Endothelial cell of hepatic sinusoid (primary cell): ENCODE data around the gene SYTL3.

Experiments used
- in situ Hi-C: cut with HindIII; loops from 2 replicates; pipeline ENCODE4 v1.10.0; 2017; ENCODE audit warnings: low sequenced_read_pairs

The SYTL3 gene

DNA sequence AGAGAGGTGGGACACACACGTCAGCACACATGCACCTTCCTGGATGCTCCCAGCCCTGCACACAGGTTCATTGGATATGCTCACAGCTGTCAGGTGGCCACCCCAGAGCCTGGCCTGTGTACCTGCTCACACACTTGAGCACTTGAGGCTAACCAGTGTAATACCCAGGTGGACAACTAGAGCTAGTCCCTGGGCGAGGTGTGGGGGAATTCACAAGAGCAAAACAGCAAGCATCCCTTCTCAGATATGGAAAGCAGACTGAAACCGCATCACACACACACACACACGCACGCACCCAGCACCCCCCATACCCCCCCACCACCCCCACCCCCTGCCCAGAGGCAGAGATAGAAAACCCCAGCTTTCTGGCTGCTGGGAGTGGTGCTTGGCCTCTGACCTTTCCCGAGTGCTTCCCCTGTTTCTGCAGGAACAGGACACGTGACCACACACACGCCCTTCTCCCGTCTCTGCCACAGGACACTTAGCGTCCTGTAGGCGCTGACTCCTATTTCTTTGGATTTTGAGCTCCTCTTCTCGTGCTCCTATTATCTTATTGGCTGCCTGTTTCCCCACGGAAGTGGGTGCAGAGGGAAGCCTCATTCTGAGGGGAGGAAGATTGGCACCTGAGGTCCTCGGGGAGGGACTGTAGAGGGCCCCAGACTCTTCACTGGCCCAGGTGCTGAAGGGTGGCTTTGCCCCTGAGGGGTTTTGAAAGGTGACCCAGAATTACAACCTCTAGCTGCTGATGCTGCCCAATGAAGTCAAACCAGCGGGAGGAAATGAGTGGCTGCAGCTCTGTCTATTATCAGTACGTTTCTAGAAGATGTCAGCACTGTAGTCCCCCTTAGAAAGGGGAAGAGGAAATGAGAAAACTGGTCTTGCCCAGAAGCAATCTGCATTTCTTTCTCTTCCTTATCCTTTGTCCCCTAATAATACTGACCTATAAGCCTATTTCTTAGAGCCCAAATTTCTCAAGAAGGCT is 65.8 kb downstream of the SYTL3 start:
- in situ Hi-C loops: no loop called here

DNA sequence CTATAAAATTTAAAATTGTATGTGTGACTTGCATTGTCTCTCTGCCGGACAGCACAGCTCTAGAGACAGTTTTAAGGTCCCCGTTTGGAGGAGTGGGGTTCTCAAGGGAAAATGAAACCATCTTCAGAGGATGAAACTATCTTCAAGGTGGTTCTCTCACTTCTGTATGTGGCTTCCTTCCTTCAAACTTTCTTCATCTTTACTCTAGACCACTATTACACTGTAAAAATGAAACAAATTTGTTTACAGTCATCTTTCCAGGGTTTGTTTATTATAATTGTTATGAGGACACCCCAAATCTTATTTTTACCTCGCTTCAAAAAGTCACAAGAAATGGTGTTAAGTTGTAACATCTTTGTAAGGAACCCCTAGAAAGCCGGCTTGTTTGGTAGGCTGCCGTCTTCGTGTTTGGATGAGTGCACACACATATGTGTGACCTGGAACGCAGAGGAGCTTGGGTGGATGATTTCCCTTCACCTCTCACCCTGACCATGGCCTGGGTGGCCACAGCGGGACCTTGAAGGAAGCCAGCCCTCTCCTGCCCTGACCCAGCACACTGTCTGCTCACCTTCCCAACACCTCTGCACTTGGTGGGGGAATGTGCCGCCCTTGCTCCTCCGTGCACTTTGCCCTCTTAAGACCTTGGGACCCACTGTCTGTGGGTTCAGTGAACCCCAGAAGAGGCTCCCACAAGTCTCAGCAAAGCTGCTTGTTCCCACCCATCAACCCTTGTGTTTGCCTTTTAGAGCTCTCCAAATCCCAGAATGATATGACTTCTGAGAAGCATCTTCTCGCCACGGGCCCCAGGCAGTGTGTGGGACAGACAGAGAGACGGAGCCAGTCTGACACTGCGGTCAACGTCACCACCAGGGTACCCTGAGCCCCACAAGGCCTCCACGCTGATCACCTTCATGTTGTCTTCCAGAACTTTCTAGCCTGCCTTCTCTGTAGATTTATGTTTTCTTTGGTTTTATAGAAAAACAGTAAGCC is 67.8 kb downstream of the SYTL3 start:
- in situ Hi-C loops: no loop called here

DNA sequence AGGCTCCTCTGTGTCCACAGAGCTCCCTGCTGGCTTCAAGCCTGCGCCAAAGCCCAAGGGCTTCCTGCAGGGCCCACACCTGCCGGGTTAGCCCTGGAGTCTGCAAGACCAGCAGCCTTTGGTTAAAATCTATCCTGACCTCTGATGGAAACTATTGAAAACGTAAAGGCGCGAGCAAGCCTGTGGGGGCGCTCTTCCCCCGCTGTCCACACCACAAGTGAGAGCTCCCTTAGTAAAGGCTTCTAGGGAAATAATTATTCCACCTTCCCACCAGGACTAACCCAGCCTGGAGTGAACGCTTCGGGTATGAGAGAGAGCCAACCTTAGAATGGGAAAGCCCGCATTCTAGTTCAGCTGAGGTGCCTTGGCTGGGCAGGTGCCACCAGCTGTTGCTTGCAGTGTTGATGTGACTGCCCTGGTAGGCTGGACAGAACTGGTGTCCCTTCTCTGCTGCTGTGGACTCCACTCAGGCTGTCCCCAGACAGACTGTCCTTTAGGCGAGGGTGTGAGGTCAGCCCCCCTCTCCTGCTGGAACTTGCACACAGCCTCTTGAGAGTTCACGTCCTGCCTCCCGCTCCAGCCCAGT is 68.7 kb downstream of the SYTL3 start:
- in situ Hi-C loops: no loop called here

DNA sequence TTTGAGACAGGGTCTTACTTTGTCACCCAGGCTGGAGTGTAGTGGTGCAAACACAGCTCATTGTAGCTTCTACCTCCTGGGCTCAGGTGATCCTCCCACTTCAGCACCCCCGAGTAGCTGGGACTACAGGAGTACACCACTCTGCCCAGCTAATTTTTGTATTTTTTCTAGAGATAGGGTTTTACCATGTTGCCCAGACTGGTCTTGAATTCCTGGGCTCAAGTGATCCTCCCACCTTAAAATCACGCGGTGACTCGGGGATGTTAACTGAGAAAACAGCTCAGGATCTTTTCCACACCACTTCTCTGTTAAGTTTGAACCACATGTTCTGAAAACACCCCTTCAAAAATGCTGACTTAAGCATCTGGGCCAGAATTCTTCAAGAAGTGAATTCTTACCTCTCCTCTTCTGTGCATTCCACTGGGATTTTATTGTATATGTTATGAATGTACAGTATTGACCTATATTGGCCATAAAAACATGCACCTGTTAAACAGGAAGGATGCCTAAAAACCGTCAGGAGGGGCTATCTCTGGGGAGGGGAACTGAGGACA is 72.4 kb downstream of the SYTL3 start:
- in situ Hi-C loops: no loop called here

DNA sequence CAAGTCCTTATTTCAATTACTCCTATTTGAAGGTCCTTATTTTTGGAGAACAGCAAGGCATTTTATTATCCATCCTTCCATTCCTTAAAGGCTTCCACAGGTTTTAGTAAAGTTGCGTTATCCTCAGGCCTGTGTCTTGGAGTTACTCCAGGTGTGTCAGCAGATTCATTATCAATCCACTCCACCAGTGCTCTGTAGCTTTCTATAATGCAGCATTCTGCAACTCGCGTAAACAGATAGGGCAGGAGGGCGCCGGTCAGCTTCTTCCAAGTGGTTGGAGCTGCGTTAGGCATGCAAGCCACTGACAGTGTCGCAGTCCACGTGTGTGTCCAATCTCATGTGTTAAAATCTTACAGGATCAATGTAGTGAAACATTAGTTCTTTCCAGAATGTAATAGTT is 75.8 kb downstream of the SYTL3 start:
- in situ Hi-C loops: no loop called here

DNA sequence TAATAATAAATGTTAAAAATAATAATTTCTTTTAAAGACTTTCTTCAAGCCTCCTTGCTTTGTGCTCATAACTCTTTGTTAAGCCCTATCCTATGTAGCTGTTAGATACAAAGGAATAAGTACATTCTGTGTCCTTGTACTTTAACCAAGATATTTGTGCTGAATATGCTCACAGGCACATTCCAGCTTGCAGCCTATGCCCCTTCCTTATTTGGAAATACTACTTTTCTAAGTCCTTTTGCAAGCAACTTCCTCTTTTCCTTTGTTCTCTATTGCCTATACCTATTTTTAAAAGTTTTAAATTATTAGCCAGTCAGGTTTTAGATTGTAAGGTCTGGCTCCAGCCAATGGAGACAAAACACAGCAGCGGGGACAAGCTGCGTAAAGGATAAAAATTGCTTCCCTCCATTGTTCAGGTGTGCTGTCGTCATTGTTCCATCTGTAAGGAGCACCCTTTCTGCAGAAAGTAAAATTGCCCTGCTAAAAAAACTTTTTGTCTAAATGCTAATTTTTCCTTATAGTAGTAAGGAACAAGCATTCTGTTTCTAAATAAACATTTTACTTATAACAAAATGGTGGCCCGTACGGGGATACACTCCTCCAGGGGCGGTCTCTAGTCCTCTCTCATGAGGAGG is 80.2 kb downstream of the SYTL3 start:
- in situ Hi-C loops: no loop called here

DNA sequence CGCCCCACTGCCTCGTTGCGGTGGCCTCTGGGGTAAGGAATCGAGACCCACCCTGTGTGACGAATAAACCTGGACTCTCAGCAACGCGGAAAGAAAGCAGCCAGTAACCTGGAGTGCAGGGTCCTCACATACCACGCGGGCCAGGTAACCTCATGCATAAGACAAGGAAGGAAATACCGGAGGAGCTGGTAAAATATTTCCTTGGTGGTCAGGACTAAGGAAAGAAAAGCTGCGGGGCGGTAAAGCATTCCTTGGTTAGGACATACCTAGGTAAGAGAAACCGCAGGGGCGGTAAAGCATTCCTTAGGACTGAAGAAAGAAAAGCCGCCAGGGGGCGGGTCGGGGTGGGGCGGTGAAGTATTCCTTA is 80.7 kb downstream of the SYTL3 start:
- in situ Hi-C loops: no loop called here

DNA sequence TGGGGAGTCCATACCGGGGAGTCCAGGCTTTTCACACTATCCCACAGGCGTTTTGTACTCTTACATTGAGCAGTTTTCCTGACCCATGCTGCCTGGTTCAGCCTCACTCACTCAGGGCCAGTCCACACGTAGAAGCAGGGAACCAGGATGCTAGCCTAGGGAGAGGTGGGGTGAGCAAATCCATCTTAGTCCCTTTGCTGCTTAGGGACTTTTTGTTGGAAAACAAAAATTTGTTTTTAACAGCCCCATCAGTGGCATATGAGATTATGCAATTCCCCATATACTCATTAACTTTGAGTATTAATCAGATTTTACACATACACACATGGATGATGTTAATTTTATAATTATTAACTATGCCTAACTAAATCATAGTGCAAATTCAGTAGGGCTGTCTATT is 85.2 kb downstream of the SYTL3 start:
- in situ Hi-C loops: no loop called here

DNA sequence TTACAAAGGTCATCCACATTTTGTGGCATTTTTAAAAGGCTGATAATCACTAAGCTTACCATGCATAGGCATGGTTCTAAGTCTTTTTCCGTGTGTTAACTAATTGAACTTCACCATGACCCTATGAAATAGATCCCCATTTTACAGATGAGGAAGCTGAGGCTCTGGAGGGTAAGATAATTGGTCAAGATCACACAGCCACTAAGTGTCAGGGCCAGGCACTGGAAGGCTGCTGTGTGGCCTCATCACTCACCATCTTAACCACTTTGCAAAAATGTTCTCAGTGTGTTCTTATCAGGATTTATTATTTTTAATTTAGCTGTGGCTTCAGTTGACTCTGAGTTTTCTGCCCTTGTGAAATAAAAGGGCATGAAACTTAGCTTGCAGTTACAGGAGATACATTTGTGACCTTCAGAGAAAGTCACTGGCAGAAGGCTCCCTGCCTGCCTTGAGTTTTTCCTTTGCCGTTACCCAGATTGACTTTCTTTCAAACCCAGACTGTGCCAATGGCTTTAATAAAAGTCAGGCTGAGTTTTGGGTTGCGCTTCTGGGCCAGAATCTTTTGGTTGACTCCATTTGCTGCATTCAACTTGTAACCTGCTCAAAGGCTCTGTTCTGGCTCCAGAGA is 87.3 kb downstream of the SYTL3 start:
- in situ Hi-C loops: no loop called here

DNA sequence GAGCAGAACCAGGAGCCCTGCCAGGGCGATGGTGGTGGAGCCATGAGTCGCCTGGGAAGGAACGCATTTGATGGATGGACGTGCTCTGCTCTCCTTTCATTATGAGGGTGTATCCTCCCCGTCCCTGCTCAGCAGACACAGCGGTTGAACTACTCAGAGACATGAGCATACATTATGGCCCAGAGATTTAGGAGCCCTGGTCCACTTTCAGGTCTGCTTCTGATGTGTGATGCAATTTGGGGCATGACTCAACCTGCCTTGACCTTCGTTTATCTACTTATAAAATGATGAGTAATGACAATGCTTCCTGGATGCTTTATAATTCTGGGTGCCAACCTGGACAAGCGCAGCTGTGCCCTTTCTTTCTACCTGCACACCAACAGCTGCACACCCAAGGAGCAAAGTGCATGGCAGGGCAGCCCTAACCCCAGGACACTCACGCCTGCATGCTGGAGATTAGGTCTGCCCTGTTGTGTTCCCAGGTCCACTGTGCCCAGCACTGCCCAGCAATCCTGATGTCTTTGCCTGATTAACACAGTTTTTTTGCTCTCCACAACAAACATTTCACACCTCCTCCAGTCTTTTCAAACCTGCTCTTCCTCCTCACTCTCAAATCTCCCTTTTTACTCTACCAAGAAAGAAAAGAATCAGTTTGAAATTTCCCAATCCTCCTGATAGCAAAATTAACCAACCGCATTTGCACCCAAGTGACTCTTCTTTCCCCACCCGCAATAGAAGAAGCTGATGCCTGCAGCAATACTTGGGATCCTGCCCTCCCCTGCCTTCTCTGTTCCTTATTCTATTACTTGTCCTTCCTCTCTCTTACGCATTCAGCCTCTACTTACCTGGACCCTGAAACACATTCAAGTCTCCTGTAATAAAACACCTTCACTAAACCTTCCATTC is 88.1 kb downstream of the SYTL3 start:
- in situ Hi-C loops: no loop called here

DNA sequence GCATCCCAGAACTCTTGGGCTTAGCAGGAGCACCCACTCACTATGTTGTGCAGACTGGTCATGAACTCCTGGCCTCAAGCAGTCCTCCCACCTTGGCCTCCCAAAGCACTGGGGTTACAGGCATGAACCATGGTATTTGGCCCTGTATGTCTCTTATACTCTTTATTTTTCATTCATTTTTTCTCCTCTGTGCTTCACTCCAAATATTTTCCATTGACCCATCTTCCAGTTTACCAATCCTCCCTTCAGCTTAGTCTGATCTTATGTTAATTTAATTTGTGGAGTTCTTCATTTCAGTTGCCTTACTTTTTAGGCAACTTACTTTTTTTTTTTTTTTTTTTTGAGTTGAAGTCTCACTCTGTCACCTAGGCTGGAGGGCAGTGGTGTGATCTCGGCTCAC is 89.8 kb downstream of the SYTL3 start:
- in situ Hi-C loops: no loop called here

DNA sequence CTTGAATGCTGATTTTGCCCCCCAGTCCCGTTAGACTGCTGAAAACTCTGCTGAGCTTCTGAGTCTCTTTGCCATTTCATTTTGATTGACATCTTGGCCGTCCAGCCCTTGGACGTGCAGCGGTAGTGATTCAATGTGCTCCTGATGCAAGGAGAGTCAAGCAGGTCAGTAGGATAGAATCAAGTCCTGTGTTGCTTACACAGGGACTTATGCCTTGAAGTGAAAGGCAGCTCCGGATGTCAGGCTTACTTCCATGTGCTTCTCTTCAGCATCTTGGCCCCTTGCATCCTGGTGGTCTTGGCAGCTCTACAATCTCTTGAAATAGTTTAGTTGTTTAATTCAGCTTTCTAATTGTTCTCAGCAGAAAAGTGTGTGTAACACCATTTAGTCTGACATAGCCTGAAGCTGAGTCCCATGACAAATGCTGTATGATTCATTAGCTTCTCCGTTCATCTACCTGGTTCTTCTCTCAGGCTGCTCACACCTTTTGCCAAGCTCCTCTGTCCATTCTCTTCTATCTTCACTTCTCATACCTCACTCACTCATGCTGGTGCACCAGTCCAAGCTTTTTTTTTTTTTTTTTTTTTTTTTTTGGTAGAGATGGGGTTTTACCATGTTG is 93.3 kb downstream of the SYTL3 start:
- in situ Hi-C loops: no loop called here

DNA sequence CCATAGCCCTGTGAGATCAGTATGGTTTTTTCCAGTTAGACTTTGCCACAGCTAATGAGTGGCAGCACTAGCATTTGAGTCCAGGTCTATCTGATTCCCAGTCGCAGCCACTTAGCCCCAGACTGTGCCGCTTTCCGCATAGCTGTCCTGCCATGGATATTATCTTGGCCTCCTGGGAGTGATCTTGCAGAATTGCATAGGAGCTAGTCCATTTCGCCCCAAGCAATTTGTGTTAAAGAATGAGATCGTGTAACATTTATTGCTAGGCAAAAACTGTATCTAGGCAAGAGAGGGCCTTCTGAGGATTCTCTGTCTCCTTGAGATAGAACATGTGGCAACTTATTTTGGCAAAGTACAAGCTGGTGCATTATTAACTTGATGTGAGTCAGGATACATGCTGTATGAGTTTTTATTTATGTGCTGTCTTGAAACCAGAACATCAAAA is 95.2 kb downstream of the SYTL3 start:
- in situ Hi-C loops: no loop called here

DNA sequence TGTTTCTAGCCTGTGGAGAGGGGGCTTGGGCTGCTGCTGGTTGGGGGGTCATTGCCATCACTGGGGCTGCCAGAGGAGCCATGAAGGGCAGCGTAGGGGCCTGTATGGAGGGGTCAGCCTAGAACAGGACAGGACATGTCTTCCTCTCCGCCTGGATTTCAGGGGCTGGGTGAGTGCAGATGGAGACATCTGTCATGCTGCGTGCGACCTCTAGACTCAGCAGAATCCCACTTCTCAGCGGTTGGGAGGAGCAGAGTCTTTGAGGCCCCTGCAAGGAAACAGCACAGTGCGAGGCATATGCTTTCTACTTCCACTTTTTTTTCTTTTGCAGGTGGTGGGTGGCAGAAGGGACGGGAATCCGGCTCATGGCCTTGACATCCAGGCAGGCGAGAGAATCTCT is 101.4 kb downstream of the SYTL3 start:
- in situ Hi-C loops: no loop called here

DNA sequence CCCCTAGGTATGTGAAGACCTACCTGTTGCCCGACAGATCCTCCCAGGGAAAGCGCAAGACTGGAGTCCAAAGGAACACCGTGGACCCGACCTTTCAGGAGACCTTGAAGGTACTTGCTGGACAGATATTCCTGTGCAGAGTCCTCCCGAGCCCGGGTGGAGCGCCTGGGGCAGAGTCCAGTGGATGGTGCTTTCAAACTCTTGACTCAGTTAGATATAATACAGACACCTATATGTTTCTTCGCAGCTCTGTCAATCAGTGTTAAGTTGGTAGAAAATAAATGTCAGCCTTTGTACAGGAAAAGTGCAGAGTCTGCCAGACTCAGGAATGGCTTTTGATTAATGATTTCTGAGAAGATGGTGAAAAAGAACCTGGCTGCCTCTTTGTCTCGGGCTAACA is 102.1 kb downstream of the SYTL3 start:
- in situ Hi-C loops: no loop called here

DNA sequence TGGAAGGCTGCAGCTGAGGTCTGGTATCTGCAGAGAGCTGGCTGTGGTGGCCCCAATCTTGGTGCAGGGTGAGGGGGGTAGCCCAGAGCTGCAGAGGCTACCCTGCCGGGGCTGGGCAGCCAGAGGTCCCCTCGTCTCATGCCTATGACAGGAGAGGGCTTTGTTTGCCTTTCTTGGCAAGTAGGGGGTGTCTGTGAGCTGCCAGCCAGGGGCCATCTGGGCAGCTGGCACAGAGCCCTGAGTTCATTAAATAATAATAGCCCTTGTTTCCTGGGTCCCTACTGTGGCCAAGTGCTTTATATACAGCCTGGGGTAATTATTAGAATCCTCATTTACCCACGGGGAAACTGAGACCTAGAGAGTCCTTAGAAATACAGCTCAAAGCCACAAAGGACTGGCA is 102.8 kb downstream of the SYTL3 start:
- in situ Hi-C loops: no loop called here

DNA sequence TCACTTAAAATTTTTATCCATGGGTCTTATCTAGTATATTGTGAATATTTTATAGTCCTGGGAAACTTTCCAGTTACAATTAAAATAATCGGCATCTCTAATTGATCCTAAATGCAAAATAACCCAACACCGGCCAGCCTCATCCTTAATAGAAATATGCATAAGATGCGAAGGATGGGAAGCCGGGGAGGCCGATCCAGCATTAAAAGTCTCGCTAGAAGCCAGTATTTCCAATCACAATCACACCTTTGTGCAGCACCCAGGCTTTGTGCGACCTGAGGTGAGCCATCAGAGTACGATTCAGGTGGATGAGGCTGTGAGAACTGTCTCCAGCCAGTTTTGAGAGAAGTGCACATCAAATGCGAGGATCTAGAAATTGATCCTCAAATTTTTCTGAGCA is 104.0 kb downstream of the SYTL3 start:
- in situ Hi-C loops: no loop called here

DNA sequence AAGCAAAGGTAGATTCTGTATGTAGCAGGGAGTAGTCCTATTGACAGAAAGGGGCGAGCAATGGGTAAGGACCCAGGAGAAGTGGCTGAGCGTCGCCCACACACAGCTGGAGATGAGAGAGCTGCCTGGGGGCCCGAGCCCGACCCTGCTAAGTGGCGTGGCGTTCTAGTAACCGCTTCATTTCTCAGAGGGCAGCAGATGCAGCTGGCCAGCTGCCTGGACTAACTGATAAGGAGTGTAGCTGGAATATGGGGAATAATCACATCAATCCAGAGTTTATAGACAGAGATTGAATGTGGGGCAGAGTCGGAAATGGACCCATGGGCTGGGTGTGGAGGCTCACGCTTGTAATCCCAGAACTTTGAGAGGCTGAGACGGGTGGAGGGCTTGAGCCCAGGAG is 104.9 kb downstream of the SYTL3 start:
- in situ Hi-C loops: loop anchor here (5.0 kb wide), 1 partner anchor 47 kb away; no protein-coding TSS in a partner anchor
